HG02840 (cell line): ENCODE measurements around the gene WDR45B.

Experiments
- ATAC-seq: cut with Tn5 transposase; IDR thresholded peaks from one replicate; pipeline ENCODE4 v1.9.1; 2021; ENCODE audit warnings: mild to moderate bottlenecking, moderate library complexity, moderate number of reproducible peaks; ENCODE audit not compliant: unreplicated experiment, low FRiP score

Gene WDR45B

GRCh38 chr17:82648165-82648668 is at the start of gene WDR45B:
TSS of gene WDR45B (minus strand) at chr17:82648444. CDS start at chr17:82648340, 104 bp downstream.
- peak; percentile 88 for ATAC-seq

GRCh38 chr17:82697808-82698064 is 49.5 kb upstream of the WDR45B start:
- ATAC-seq, result no peak

- ATAC-seq, result no peak
These were observed 48.9 kb upstream of the WDR45B start for GRCh38 chr17:82696916-82697807.

GRCh38 chr17:82696259-82696658 is 48.0 kb upstream of the WDR45B start:
- ATAC-seq, result no peak

GRCh38 chr17:82694647-82695046 is 46.4 kb upstream of the WDR45B start:
- no peak for ATAC-seq

- ATAC-seq, result no peak
These were observed 45.1 kb upstream of the WDR45B start for GRCh38 chr17:82693168-82693867.

GRCh38 chr17:82692268-82692667 is 44.0 kb upstream of the WDR45B start:
- ATAC-seq, result no peak

GRCh38 chr17:82691714-82692113 is 43.5 kb upstream of the WDR45B start:
- ATAC-seq, result no peak

- ATAC-seq, result no peak
These were observed 42.7 kb upstream of the WDR45B start for GRCh38 chr17:82690786-82691489.

- ATAC-seq, result no peak
These were observed 40.8 kb upstream of the WDR45B start for GRCh38 chr17:82689077-82689476.

GRCh38 chr17:82687871-82688270 is 39.6 kb upstream of the WDR45B start:
- ATAC-seq, result no peak

GRCh38 chr17:82687375-82687861 is 39.2 kb upstream of the WDR45B start:
- no peak for ATAC-seq

- no peak for ATAC-seq
These were observed 38.4 kb upstream of the WDR45B start for GRCh38 chr17:82686366-82687324.

- ATAC-seq, result no peak
These were observed 37.0 kb upstream of the WDR45B start for GRCh38 chr17:82685291-82685690.

GRCh38 chr17:82684228-82684841 is 36.1 kb upstream of the WDR45B start:
- ATAC-seq, result no peak

- ATAC-seq, result no peak
These were observed 35.3 kb upstream of the WDR45B start for GRCh38 chr17:82683534-82683933.

GRCh38 chr17:82681547-82681946 is 33.3 kb upstream of the WDR45B start:
- no peak for ATAC-seq

GRCh38 chr17:82679586-82680465 is 31.6 kb upstream of the WDR45B start:
- ATAC-seq, result no peak
